Body of pancreas (tissue), 4 donors: ENCODE results near the gene ANGEL2. TPM values are rescaled to one million over a fixed set of nuclear protein-coding genes. Genes with fewer than 3 reads are reported as not detected.
"Not testable (repeated sequence)": the region's sequence is repeated elsewhere in the genome, so short reads cannot be mapped to it uniquely, and the experiment has no call there.

Experiments
- ATAC-seq: fragments of 150-250 bp; one replicate; pipeline ENCODE4 v1.9.1; 2016
- DNase-seq, 4 donors: peaks; one replicate each; pipeline ENCODE4 v3.0.0-alpha.2; 2019
- H3K27ac ChIP-seq, 4 donors: fragments of 200-600 bp; sonication (generic); 1 replicate in 3 of 4; 2 replicates in 1 of 4; pipeline versions ENCODE4 v1.5.1 to v1.6.1; 2016 to 2019; ENCODE audit warnings: mild to moderate bottlenecking in 1 of 4, mixed read lengths in 1 of 4, moderate library complexity in 1 of 4
- H3K27me3 ChIP-seq, 2 donors: fragments of 200-600 bp; sonication (generic); one replicate each; pipeline ENCODE4 v1.6.0; 2016; ENCODE audit warnings: mild to moderate bottlenecking in 1 of 2
- H3K36me3 ChIP-seq, 2 donors: fragments of 200-600 bp; sonication (generic); replicated peaks in 1 of 2; 2 replicates each; pipeline ENCODE4 v1.5.1; 2016; ENCODE audit warnings: low read depth in 2 of 2; ENCODE audit not compliant: insufficient read depth in 1 of 2
- H3K4me1 ChIP-seq: fragments of 200-600 bp; sonication (generic); one replicate; pipeline ENCODE4 v1.6.0; 2016
- H3K4me3 ChIP-seq, 2 donors: fragments of 200-600 bp; sonication (generic); 1 replicate in 1 of 2; 2 replicates in 1 of 2; pipeline ENCODE4 v1.5.1; 2016 to 2019
- H3K9me3 ChIP-seq, 3 donors: fragments of 200-600 bp; sonication (generic); 1 replicate in 2 of 3; 2 replicates in 1 of 3; pipeline ENCODE4 v1.5.1; 2016
- POLR2A ChIP-seq, 3 donors: fragments of 450-650 bp; IDR thresholded peaks; one replicate each; pipeline ENCODE4 v1.6.1; 2016; ENCODE audit warnings: antibody characterized with exemption in 3 of 3, mild to moderate bottlenecking in 2 of 3
- WGBS, 2 donors: methylation state at CpG; one replicate each; pipeline ENCODE4 v1.1.5; 2017; 5-methylcytosine and 5-hydroxymethylcytosine counted together
- intact Hi-C: fragments of 100-400 bp; cut with DNase I; formaldehyde crosslinking; loops from one replicate; pipeline ENCODE4 v1.15.1; 2023
- total RNA-seq, 2 donors: library from RNA; depleted of rRNA; stranded (reverse); fragments of >200 nt; gene quantifications; one replicate each; pipeline ENCODE4 v1.1.0, GENCODE V29; 2016
- TF ChIP-seq, protein P1 (sequence below), 7 experiments: fragments of 450-650 bp in 4 of 7; fragments of 200-600 bp in 3 of 7; sonication (generic) in 3 of 7; IDR thresholded peaks; one replicate each; pipeline ENCODE4 v1.5.1; 2016 to 2019; ENCODE audit warnings: antibody characterized with exemption in 7 of 7

Gene ANGEL2
- total RNA-seq, 2 donors from 2014 or later = 14.5 to 36.8 TPM

DNA sequence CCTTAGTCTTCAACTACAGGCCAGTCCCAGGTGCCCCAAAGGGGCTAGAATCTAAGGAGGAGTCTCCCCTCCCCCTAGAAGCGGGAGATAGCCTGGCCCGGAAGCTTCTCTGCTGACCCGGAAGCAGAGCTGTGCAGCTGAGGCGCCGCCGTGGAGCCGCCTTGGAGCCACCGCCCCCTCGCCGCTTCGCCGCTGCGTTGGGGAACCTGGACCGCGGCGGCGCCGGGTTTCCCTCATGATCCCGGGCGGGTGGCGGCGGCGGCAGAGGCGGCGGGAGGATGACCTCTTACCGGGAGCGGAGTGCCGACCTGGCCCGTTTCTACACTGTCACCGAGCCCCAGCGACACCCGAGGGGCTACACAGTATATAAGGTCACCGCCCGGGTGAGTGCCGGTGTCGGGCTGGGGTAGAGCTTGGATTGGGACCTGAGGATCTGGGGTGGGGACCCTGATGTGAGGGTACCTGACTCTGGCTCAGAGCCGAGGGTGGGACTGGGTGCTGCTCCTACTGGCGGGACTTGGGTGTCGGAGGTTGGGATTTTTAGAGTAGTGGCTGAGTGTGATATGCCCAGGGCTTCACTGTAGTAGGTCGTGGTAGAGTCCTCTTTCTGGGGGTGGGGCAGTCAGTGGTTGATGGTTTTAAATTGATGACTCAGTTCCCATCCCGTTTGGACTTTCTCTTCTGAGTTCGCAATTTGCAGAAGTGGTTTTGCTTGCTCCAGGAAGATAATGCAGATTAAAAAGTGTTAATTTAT, 35.6 kb upstream of the ANGEL2 start, which contains the start of gene RPS6KC1:
Gene RPS6KC1 (plus strand): TSS at position 115 of the 754 bp plus-strand sequence. CDS start 164 bp downstream, at position 279.
- intact Hi-C loops = no loop called here
- no peaks in the 10 kb centered on the region for H3K27me3 ChIP-seq
- DNase-seq = peak; percentile 78 to 88 (median 82)
- peak within 1 kb of the TSS; percentile 80 to 95 for H3K4me3 ChIP-seq
- ATAC-seq = peak; percentile 96
- TF ChIP-seq POLR2A (IDR thresholded peaks at IDR 0.05) = peak in 2 of 3 donors; percentile 53 to 61
- TF ChIP-seq, protein P1, sequence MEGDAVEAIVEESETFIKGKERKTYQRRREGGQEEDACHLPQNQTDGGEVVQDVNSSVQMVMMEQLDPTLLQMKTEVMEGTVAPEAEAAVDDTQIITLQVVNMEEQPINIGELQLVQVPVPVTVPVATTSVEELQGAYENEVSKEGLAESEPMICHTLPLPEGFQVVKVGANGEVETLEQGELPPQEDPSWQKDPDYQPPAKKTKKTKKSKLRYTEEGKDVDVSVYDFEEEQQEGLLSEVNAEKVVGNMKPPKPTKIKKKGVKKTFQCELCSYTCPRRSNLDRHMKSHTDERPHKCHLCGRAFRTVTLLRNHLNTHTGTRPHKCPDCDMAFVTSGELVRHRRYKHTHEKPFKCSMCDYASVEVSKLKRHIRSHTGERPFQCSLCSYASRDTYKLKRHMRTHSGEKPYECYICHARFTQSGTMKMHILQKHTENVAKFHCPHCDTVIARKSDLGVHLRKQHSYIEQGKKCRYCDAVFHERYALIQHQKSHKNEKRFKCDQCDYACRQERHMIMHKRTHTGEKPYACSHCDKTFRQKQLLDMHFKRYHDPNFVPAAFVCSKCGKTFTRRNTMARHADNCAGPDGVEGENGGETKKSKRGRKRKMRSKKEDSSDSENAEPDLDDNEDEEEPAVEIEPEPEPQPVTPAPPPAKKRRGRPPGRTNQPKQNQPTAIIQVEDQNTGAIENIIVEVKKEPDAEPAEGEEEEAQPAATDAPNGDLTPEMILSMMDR (IDR thresholded peaks at IDR 0.05) = peak in 2 of 7 experiments; percentile 2 to 21
- H3K27ac ChIP-seq = peak within 1 kb of the TSS; percentile 47 to 86 (median 69)
- peaks cover 15% of the 10 kb centered on the region for H3K4me1 ChIP-seq
- no peaks in the 10 kb centered on the region for H3K36me3 ChIP-seq
- WGBS, 2 donors = 0 to 1% methylated on average over 8 to 42 of the region's 42 CpGs
- no peaks in the 10 kb centered on the region for H3K9me3 ChIP-seq

DNA sequence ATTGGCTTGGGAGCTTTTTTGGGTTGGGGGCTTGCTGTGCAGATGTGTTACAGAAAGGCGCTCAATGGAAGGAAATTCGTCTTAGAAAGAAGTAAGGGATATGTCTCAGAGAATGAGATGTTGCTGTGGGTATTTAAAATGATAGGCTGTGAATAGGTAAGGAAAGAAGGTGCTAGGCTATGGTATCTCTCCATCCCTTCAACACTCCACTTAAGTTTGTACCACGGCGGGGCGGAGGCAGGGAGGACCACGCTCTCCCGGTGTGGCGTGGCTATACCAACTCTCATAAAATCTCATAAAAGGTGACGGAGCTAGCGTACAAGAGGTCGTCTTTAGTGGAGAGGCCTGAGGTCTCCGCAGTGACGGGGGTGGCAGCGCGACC, 35.1 kb upstream of the ANGEL2 start:
- TF ChIP-seq, protein P1 (IDR thresholded peaks at IDR 0.05) = no peak
- no peak for TF ChIP-seq POLR2A (IDR thresholded peaks at IDR 0.05)
- Histone ChIP-seq H3K27me3 (no peaks in the 10 kb centered on the region), H3K4me1 (peaks cover 21% of the 10 kb centered on the region), H3K36me3 (no peaks in the 10 kb centered on the region), H3K4me3 (peak overlapping the region; percentile 80 to 95), H3K27ac (peak overlapping the region; percentile 47 to 86 (median 69)), H3K9me3 (no peaks in the 10 kb centered on the region)
- intact Hi-C loops = no loop called here
- 15 to 16% methylated on average over 13 to 15 of the region's 15 CpGs for WGBS, 2 donors
- no peak for DNase-seq
- ATAC-seq = peak; percentile 51

DNA sequence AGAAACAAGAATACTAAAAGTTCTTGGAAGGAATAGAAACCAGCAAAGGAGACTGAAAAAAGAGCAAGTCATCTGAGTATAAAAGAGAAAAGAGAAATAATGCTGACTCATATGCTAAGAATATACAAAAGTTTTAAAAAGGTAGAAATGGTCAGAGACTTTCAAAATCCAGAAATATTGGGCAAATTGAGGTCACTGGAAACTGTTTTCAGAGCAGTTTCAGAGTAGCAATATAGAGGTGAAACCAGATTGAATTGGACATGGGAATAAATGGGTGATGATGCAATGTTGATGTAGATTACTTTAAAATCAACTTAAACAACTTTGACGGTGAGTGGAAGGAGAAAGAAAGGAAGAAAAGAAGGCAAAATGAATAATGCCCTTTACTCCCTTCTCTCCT, 33.6 kb upstream of the ANGEL2 start:
- 47 to 55% methylated on average over 1 of the region's 1 CpG for WGBS, 2 donors
- Histone ChIP-seq H3K9me3 (no peaks in the 10 kb centered on the region), H3K4me3 (no peak overlapping the region), H3K27ac (no peak overlapping the region), H3K4me1 (peaks cover 21% of the 10 kb centered on the region), H3K27me3 (no peaks in the 10 kb centered on the region), H3K36me3 (no peaks in the 10 kb centered on the region)
- DNase-seq = no peak
- TF ChIP-seq, protein P1 (IDR thresholded peaks at IDR 0.05) = no peak
- TF ChIP-seq POLR2A (IDR thresholded peaks at IDR 0.05) = no peak
- ATAC-seq = no peak
- intact Hi-C loops = no loop called here

DNA sequence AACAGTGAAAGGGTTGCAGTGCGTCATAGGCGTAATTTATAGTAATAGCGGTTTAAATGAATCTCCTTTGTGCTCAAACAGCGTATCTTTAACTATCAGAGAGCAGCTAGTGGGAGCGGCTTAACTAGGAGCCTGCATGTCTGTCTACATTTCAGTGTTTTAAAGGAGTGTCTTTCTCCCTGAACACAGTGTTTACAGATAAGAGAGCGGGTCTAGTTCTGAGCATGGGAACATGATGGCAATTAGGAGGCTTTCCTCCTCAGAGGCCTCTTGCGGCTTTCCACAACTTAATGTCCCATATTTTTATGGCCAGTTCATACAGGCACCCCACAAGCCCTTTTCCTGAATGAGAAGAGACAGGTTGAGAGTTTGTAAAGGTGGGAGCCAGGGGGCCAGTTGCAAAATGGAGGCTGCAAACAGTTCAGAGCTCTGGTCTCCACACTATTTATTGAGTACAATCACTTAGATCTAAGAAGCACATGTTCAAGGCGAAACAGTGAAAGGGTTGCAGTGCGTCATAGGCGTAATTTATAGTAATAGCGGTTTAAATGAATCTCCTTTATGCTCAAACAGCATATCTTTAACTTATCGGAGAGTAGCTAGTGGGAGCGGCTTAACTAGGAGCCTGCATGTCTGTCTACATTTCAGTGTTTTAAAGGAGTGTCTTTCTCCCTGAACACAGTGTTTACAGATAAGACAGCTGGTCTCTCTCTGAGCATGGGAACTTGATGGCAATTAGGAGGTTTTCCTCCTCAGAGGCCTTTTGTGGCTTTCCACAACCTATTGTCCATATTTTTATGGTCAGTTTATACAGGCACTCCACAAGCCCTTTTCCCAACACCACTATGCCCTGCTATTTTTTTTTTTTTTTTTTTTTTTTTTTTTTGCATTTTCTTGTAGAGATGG, 29.9 kb upstream of the ANGEL2 start:
- H3K4me3 ChIP-seq, ATAC-seq, intact Hi-C loops, H3K9me3 ChIP-seq, DNase-seq, H3K27ac ChIP-seq, H3K36me3 ChIP-seq, H3K27me3 ChIP-seq, H3K4me1 ChIP-seq: not testable (repeated sequence)
- 78 to 89% methylated on average over 13 of the region's 13 CpGs for WGBS, 2 donors

DNA sequence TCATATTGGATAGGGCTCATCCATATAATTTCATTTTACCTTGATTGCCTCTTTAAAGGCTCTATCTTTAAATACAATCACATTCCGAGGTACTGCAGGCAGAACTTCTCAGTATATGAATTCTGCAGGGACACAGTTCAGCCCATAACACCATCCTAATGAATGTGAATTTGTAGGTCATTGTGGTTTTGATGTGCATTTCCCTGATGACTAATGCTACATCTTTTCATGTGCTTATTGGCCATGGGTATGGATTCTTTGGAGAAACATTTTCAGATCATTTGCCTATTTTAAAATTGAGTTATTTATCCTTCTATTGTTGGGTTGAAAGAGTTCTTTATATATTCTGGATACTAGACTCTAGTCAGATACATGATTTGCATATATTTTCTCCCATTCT, 25.8 kb upstream of the ANGEL2 start:
- intact Hi-C loops = no loop called here
- DNase-seq (no peak), ATAC-seq (no peak)
- Histone ChIP-seq H3K27me3 (no peaks in the 10 kb centered on the region), H3K27ac (no peak overlapping the region), H3K9me3 (no peaks in the 10 kb centered on the region), H3K36me3 (no peaks in the 10 kb centered on the region), H3K4me3 (no peak overlapping the region), H3K4me1 (peaks cover 8% of the 10 kb centered on the region)
- TF ChIP-seq POLR2A (IDR thresholded peaks at IDR 0.05) = no peak
- TF ChIP-seq, protein P1 (IDR thresholded peaks at IDR 0.05) = no peak
- WGBS, 2 donors = 68 to 79% methylated on average over 1 of the region's 1 CpG
